ENCODE measurements around the gene ZFP2. TPM values are rescaled to one million over a fixed set of nuclear protein-coding genes. Genes with fewer than 3 reads are reported as not detected.

The ZFP2 gene
- total and polyA plus RNA-seq, 10 of the 15 experiments (the other 5 are each of a cell fraction or from before 2014, with no cell fraction given) = 0.08 to 0.26 (median 0.10) TPM; not detected in 7

GRCh38 chr5:178931846-178932760 is 36.4 kb downstream of the ZFP2 start:
- whole genome bisulfite sequencing (ENCODE audit: insufficient coverage, insufficient replicate concordance, low lambda C conversion rate, missing lambda C conversion rate) = 56% methylated on average over 11 of the region's 11 CpGs
- H3K79me2 ChIP-seq (ENCODE audit: control insufficient read depth, insufficient read depth, low read length) = no peaks in the 10 kb centered on the region
- no peak for TF ChIP-seq ATF2 (IDR thresholded peaks at IDR 0.05; ENCODE audit: low read length)
- no peak for TF ChIP-seq PBX3 (IDR thresholded peaks at IDR 0.05; ENCODE audit: insufficient replicate concordance, low read depth, low read length)
- no peak for TF ChIP-seq RAD21 (IDR thresholded peaks at IDR 0.05; ENCODE audit: insufficient read depth, low read depth, low read length)
- no peak for TF ChIP-seq TCF7 (IDR thresholded peaks at IDR 0.05; ENCODE audit: borderline replicate concordance)
- TF ChIP-seq NFYB (IDR thresholded peaks at IDR 0.05; ENCODE audit: insufficient read depth, low read depth, low read length) = no peak
- TF ChIP-seq KLF5 (IDR thresholded peaks at IDR 0.05; ENCODE audit: partially characterized antibody) = peak; percentile 42
- peak; percentile 59 for TF ChIP-seq ZNF274 (IDR thresholded peaks at IDR 0.05; ENCODE audit: insufficient read depth, insufficient read length)
- no peak for TF ChIP-seq SREBF1 (IDR thresholded peaks at IDR 0.05; ENCODE audit: low read length)
- no peak for TF ChIP-seq REST (IDR thresholded peaks at IDR 0.05; ENCODE audit: low read depth, low read length)
- TF ChIP-seq CBX5 (IDR thresholded peaks at IDR 0.05; ENCODE audit: low read depth) = peak; percentile 18; the same call in 1 of the 2 replicates
- no peak for TF ChIP-seq SUPT20H (IDR thresholded peaks at IDR 0.05; ENCODE audit: borderline replicate concordance, control insufficient read depth, low read depth, low read length)
- no peaks in the 10 kb centered on the region for H3K4me1 ChIP-seq (ENCODE audit: control insufficient read depth, insufficient read depth, low read length)
- SMC1A ChIA-PET (ENCODE audit: uncharacterized antibody, unreplicated experiment) = no interaction called here
- POLR2A ChIA-PET = no interaction called here
- peaks cover 14% of the 10 kb centered on the region for H3K9me3 ChIP-seq (replicated peaks; ENCODE audit: control insufficient read depth, insufficient read depth, low read length)
- H3K27ac ChIP-seq (ENCODE audit: control insufficient read depth, insufficient read depth) = no peak overlapping the region
- in situ Hi-C loops (cut with MboI) (no loop called here), intact Hi-C loops (cut with micrococcal nuclease; ENCODE audit: unreplicated experiment) (no loop called here)
- no peak overlapping the region for H3K4me2 ChIP-seq (ENCODE audit: control insufficient read depth, insufficient read depth)
- no peaks in the 10 kb centered on the region for H3K36me3 ChIP-seq (ENCODE audit: control insufficient read depth in 2 of 2, insufficient read depth in 2 of 2, low read length in 1 of 2)
- no peak overlapping the region for H2AFZ ChIP-seq (ENCODE audit: control insufficient read depth, low read depth, low read length)
- H3K4me3 ChIP-seq = no peak overlapping the region
- ATAC-seq (no peak), FAIRE-seq (no peak), DNase-seq (ENCODE audit: low read depth, low spot score) (no peak)
- H3K9ac ChIP-seq (ENCODE audit: control insufficient read depth, insufficient read depth, low read length) = no peak overlapping the region
- H4K20me1 ChIP-seq (ENCODE audit: control insufficient read depth, insufficient read depth) = no peaks in the 10 kb centered on the region
- RAD21 ChIA-PET (ENCODE audit: unreplicated experiment) = no interaction called here
- no TSS peak for BruUV-seq (replicated peaks)
- CTCF ChIA-PET = interaction anchor here (0.6 kb wide), 1 partner anchor 33 kb away, joined by 3 read pairs; no protein-coding TSS in a partner anchor
- no peaks in the 10 kb centered on the region for H3K27me3 ChIP-seq (replicated peaks in 1 of 2; ENCODE audit: control insufficient read depth in 2 of 2, insufficient read depth in 2 of 2, low read length in 1 of 2)

Data from GM12878 (cell line).